Activated naive CD4-positive, alpha-beta T cell treated with anti-CD3 and anti-CD28 coated beads for 36 hours (primary cell): ENCODE data around the gene C20orf204. TPM values are rescaled to one million over a fixed set of nuclear protein-coding genes. Genes with fewer than 3 reads are reported as not detected.
"Not testable (repeated sequence)": the region's sequence is repeated elsewhere in the genome, so short reads cannot be mapped to it uniquely, and the experiment has no call there.

Experiments
- CTCF ChIA-PET: fragments of 350-600 bp; sonication (Branson Sonifier 250); formaldehyde crosslinking; loops from one replicate; lab custom pipeline; 2021; ENCODE audit warnings: antibody characterized with exemption; lab: Charles Lee
- DNase-seq: peaks from one replicate; pipeline ENCODE4 v3.0.0-alpha.2; 2020
- H3K27ac Mint-ChIP-seq: one replicate; pipeline ENCODE4 v1.8.0; 2021; ENCODE audit warnings: mild to moderate bottlenecking, mixed read lengths
- H3K27me3 Mint-ChIP-seq: one replicate; pipeline ENCODE4 v1.8.0; 2021; ENCODE audit warnings: low read depth, mixed read lengths
- H3K36me3 Mint-ChIP-seq: one replicate; pipeline ENCODE4 v1.8.0; 2021; ENCODE audit warnings: low read depth, mixed read lengths
- H3K4me1 Mint-ChIP-seq: one replicate; pipeline ENCODE4 v1.8.0; 2021; ENCODE audit warnings: low read depth, mixed read lengths
- H3K4me3 Mint-ChIP-seq: one replicate; pipeline ENCODE4 v1.8.0; 2021; ENCODE audit warnings: mild to moderate bottlenecking, moderate library complexity, mixed read lengths
- H3K9me3 Mint-ChIP-seq: one replicate; pipeline ENCODE4 v1.8.0; 2021; ENCODE audit warnings: mixed read lengths
- intact Hi-C: fragments of 100-400 bp; cut with micrococcal nuclease; formaldehyde crosslinking; loops from one replicate; pipeline ENCODE4 v1.15.1; 2023
- total RNA-seq, 2 experiments: library from RNA; stranded (reverse); gene quantifications; one replicate each; pipeline ENCODE4 v1.2.3, GENCODE V29; 2021

The C20orf204 gene
- total RNA-seq: 1 to 10 TPM; 1.1 to 1.7 TPM

- peaks cover 2% of the 10 kb centered on the region for H3K36me3 Mint-ChIP-seq
- peaks cover 48% of the 10 kb centered on the region for H3K4me1 Mint-ChIP-seq
- no peaks in the 10 kb centered on the region for H3K9me3 Mint-ChIP-seq
- no peak for DNase-seq
- CTCF ChIA-PET: interaction anchor here (0.7 to 1.5 kb wide), 3 partner anchors 13 to 398 kb away, joined by 3 to 4 read pairs (median 4); no protein-coding TSS in a partner anchor
- peaks cover 2% of the 10 kb centered on the region for H3K27me3 Mint-ChIP-seq
- H3K4me3 Mint-ChIP-seq: peak within 1 kb of the TSS; percentile 4
- intact Hi-C loops: loop anchor here (5.0 kb wide), 1 partner anchor 129 kb away; no protein-coding TSS in a partner anchor
- H3K27ac Mint-ChIP-seq: peak within 1 kb of the TSS; percentile 88
Measured at GRCh38 chr20:64035933-64036345, at the start of gene C20orf204. Gene C20orf204, plus strand, starts transcription at chr20:64036182. Its CDS starts 142 bp downstream, at chr20:64036324.

GRCh38 chr20:64000906-64001305 lies 35.1 kb upstream of the C20orf204 start:
- intact Hi-C loops: no loop called here
- Mint-ChIP-seq H3K4me1 (no peaks in the 10 kb centered on the region), H3K4me3 (no peak overlapping the region), H3K27ac (no peak overlapping the region), H3K9me3 (no peaks in the 10 kb centered on the region), H3K27me3 (no peaks in the 10 kb centered on the region), H3K36me3 (peaks cover 56% of the 10 kb centered on the region)
- no peak for DNase-seq
- CTCF ChIA-PET: interaction anchor here (0.6 kb wide), 1 partner anchor 17 kb away, joined by 3 read pairs; no protein-coding TSS in a partner anchor

- DNase-seq: no peak
- Mint-ChIP-seq H3K27ac (no peak overlapping the region), H3K4me3 (no peak overlapping the region), H3K36me3 (peaks cover 59% of the 10 kb centered on the region), H3K4me1 (no peaks in the 10 kb centered on the region), H3K27me3 (no peaks in the 10 kb centered on the region), H3K9me3 (no peaks in the 10 kb centered on the region)
- intact Hi-C loops: no loop called here
- CTCF ChIA-PET: no interaction called here
Measured at GRCh38 chr20:64001607-64002011, 34.4 kb upstream of the C20orf204 start.

- Mint-ChIP-seq H3K4me1 (peaks cover 2% of the 10 kb centered on the region), H3K9me3 (peaks cover 9% of the 10 kb centered on the region), H3K4me3 (no peak overlapping the region), H3K27ac (no peak overlapping the region), H3K36me3 (peaks cover 67% of the 10 kb centered on the region), H3K27me3 (no peaks in the 10 kb centered on the region)
- no peak for DNase-seq
- intact Hi-C loops: no loop called here
- CTCF ChIA-PET: no interaction called here
Measured at GRCh38 chr20:64003960-64004725, 31.8 kb upstream of the C20orf204 start.

- Mint-ChIP-seq H3K27ac (no peak overlapping the region), H3K36me3 (peaks cover 69% of the 10 kb centered on the region), H3K27me3 (no peaks in the 10 kb centered on the region), H3K4me1 (peaks cover 2% of the 10 kb centered on the region), H3K9me3 (peaks cover 13% of the 10 kb centered on the region), H3K4me3 (no peak overlapping the region)
- intact Hi-C loops: no loop called here
- CTCF ChIA-PET: no interaction called here
- DNase-seq: no peak
Measured at GRCh38 chr20:64005394-64005793, 30.6 kb upstream of the C20orf204 start.

GRCh38 chr20:64006490-64006889 lies 29.5 kb upstream of the C20orf204 start:
- CTCF ChIA-PET: no interaction called here
- intact Hi-C loops: no loop called here
- Mint-ChIP-seq H3K27ac (no peak overlapping the region), H3K36me3 (peaks cover 74% of the 10 kb centered on the region), H3K27me3 (no peaks in the 10 kb centered on the region), H3K9me3 (peaks cover 13% of the 10 kb centered on the region), H3K4me1 (peaks cover 11% of the 10 kb centered on the region), H3K4me3 (no peak overlapping the region)
- no peak for DNase-seq

- intact Hi-C loops: no loop called here
- H3K4me1 Mint-ChIP-seq: peaks cover 12% of the 10 kb centered on the region
- no peak for DNase-seq
- H3K36me3 Mint-ChIP-seq: peaks cover 73% of the 10 kb centered on the region
- H3K27ac Mint-ChIP-seq: no peak overlapping the region
- CTCF ChIA-PET: no interaction called here
- no peaks in the 10 kb centered on the region for H3K27me3 Mint-ChIP-seq
- no peak overlapping the region for H3K4me3 Mint-ChIP-seq
- peaks cover 13% of the 10 kb centered on the region for H3K9me3 Mint-ChIP-seq
Measured at GRCh38 chr20:64006902-64007301, 29.1 kb upstream of the C20orf204 start.

- CTCF ChIA-PET: interaction anchor here (1.1 to 1.2 kb wide), 3 partner anchors 29 to 68 kb away, joined by 3 to 6 read pairs (median 3); partner anchors contain the start of gene SAMD10
- peaks cover 13% of the 10 kb centered on the region for H3K9me3 Mint-ChIP-seq
- no peaks in the 10 kb centered on the region for H3K27me3 Mint-ChIP-seq
- H3K4me3 Mint-ChIP-seq: no peak overlapping the region
- no peak for DNase-seq
- peaks cover 71% of the 10 kb centered on the region for H3K36me3 Mint-ChIP-seq
- H3K4me1 Mint-ChIP-seq: peaks cover 21% of the 10 kb centered on the region
- peak overlapping the region; percentile 43 for H3K27ac Mint-ChIP-seq
- intact Hi-C loops: no loop called here
Measured at GRCh38 chr20:64009811-64010387, 26.1 kb upstream of the C20orf204 start.

GRCh38 chr20:64010711-64011237 lies 25.2 kb upstream of the C20orf204 start:
- peak overlapping the region; percentile 84 for H3K27ac Mint-ChIP-seq
- H3K27me3 Mint-ChIP-seq: no peaks in the 10 kb centered on the region
- intact Hi-C loops: no loop called here

GRCh38 chr20:64011366-64011779 lies 24.6 kb upstream of the C20orf204 start:
- H3K4me1 Mint-ChIP-seq: peaks cover 21% of the 10 kb centered on the region
- peaks cover 72% of the 10 kb centered on the region for H3K36me3 Mint-ChIP-seq
- H3K27ac Mint-ChIP-seq: peak overlapping the region; percentile 84
- peaks cover 13% of the 10 kb centered on the region for H3K9me3 Mint-ChIP-seq
- peak; percentile 11 for DNase-seq
- H3K27me3 Mint-ChIP-seq: no peaks in the 10 kb centered on the region
- CTCF ChIA-PET: interaction anchor here (0.6 kb wide), 1 partner anchor 284 kb away, joined by 5 read pairs; no protein-coding TSS in a partner anchor
- H3K4me3 Mint-ChIP-seq: no peak overlapping the region
- intact Hi-C loops: no loop called here

More at GRCh38 chr20:64010711-64011237, 25.2 kb upstream of the C20orf204 start:
- no peak for DNase-seq
- Mint-ChIP-seq H3K4me3 (no peak overlapping the region), H3K9me3 (peaks cover 13% of the 10 kb centered on the region), H3K4me1 (peaks cover 21% of the 10 kb centered on the region), H3K36me3 (peaks cover 74% of the 10 kb centered on the region)
- CTCF ChIA-PET: interaction anchor here (0.6 to 1.2 kb wide), 4 partner anchors 28 to 283 kb away, joined by 3 to 6 read pairs (median 4); partner anchors contain the start of gene SAMD10

- Mint-ChIP-seq H3K36me3 (peaks cover 67% of the 10 kb centered on the region), H3K4me3 (peak overlapping the region; percentile 43), H3K4me1 (peaks cover 21% of the 10 kb centered on the region), H3K27ac (peak overlapping the region; percentile 94), H3K9me3 (peaks cover 13% of the 10 kb centered on the region)
- CTCF ChIA-PET: interaction anchor here (1.0 kb wide), 1 partner anchor 67 kb away, joined by 3 read pairs; the partner anchor contains the start of gene RGS19
- intact Hi-C loops, DNase-seq, H3K27me3 Mint-ChIP-seq: not testable (repeated sequence)
Measured at GRCh38 chr20:64012385-64013154, 23.4 kb upstream of the C20orf204 start.
